Measurements from ENCODE around the gene KIF26B. TPM values are rescaled to one million over a fixed set of nuclear protein-coding genes. Genes with fewer than 3 reads are reported as not detected.
A peak's percentile ranks its signal among the peaks of the same experiment; 100 is the strongest.

The KIF26B gene
- polyA plus RNA-seq, 1 of the 3 experiments (the other 2 are of a cell fraction): 2.6 TPM

- Histone ChIP-seq H3K27me3 (ENCODE audit: insufficient read depth) (no peaks in the 10 kb centered on the region), H3K4me1 (ENCODE audit: control insufficient read depth in 1 of 2, insufficient read depth in 2 of 2, low read depth in 1 of 2, low read length in 1 of 2) (peaks cover 0 to 41% of the 10 kb centered on the region in 2 experiments; a peak in 3 of 4 replicates), H3F3A (replicated peaks; ENCODE audit: insufficient read depth) (no peaks in the 10 kb centered on the region), H3K9me2 (no peaks in the 10 kb centered on the region), H3K4me3 (ENCODE audit: low read depth in 2 of 2, low read length in 1 of 2) (no peak overlapping the region), H3K9ac (no peak overlapping the region), H3K27ac (ENCODE audit: low read depth in 2 of 2, low read length in 1 of 2) (peak overlapping the region in 1 of 2 experiments; percentile 79; a peak in 2 of 4 replicates), H4K20me1 (ENCODE audit: insufficient read depth) (peaks cover 17% of the 10 kb centered on the region; the same call in 1 of the 2 replicates), H3K79me2 (ENCODE audit: insufficient read depth) (0 out of 2 replicates have a peak, but pooled peaks cover 3% of the 10 kb centered on the region), H3K36me3 (replicated peaks in 1 of 2; ENCODE audit: control insufficient read depth in 1 of 2, insufficient read depth in 2 of 2, low read length in 1 of 2) (peaks cover 0 to 18% of the 10 kb centered on the region in 2 experiments), H2AFZ (ENCODE audit: low read depth) (no peak overlapping the region), H3K9me3 (no peaks in the 10 kb centered on the region), H3K4me2 (no peak overlapping the region)
- 61% methylated on average over 6 of the region's 8 CpGs for WGBS (ENCODE audit: low lambda C conversion rate)
- TF ChIP-seq NFIC (IDR thresholded peaks at IDR 0.05; ENCODE audit: borderline replicate concordance) (no peak), EP300 (IDR thresholded peaks at IDR 0.05; ENCODE audit: borderline replicate concordance in 1 of 2, low read depth in 1 of 2, low read length in 1 of 2) (peak in 1 of 2 experiments; percentile 35; a peak in 1 of 4 replicates), YY1 (IDR thresholded peaks at IDR 0.05; ENCODE audit: low read depth) (no peak), POLR2AphosphoS5 (IDR thresholded peaks at IDR 0.05; ENCODE audit: low read depth, low read length) (no peak), TAF1 (IDR thresholded peaks at IDR 0.05; ENCODE audit: borderline replicate concordance, low read depth, low read length) (no peak), PBX3 (IDR thresholded peaks at IDR 0.05) (no peak), USF1 (IDR thresholded peaks at IDR 0.05; ENCODE audit: borderline replicate concordance, low read depth) (no peak)
- POLR2A ChIA-PET: interaction anchor here (0.9 kb wide), 1 partner anchor 13 kb away, joined by 3 read pairs; no protein-coding TSS in a partner anchor
- peak; percentile 66 for DNase-seq
- CTCF ChIA-PET: interaction anchor here (1.0 to 1.7 kb wide), 3 partner anchors 13 to 352 kb away, joined by 3 to 4 read pairs (median 3); no protein-coding TSS in a partner anchor
Observed at GRCh38 chr1:245215071-245215470, 60.3 kb downstream of the KIF26B start.

- H4K20me1 ChIP-seq (ENCODE audit: insufficient read depth): peaks cover 17% of the 10 kb centered on the region; the same call in 1 of the 2 replicates
- WGBS (ENCODE audit: low lambda C conversion rate): 75% methylated on average over 11 of the region's 11 CpGs
- no peaks in the 10 kb centered on the region for H3K9me3 ChIP-seq
- H3K4me2 ChIP-seq: no peak overlapping the region
- POLR2A ChIA-PET: no interaction called here
- H3K4me1 ChIP-seq (ENCODE audit: control insufficient read depth in 1 of 2, insufficient read depth in 2 of 2, low read depth in 1 of 2, low read length in 1 of 2): peaks cover 0 to 41% of the 10 kb centered on the region in 2 experiments; a peak in 3 of 4 replicates
- H3K9ac ChIP-seq: no peak overlapping the region
- H3F3A ChIP-seq (replicated peaks; ENCODE audit: insufficient read depth): no peaks in the 10 kb centered on the region
- no peak for TF ChIP-seq SIN3A (IDR thresholded peaks at IDR 0.05; ENCODE audit: borderline replicate concordance, low read depth, low read length)
- TF ChIP-seq MEF2A (IDR thresholded peaks at IDR 0.05; ENCODE audit: borderline replicate concordance, low read depth): no peak
- DNase-seq: no peak
- no peak overlapping the region for H2AFZ ChIP-seq (ENCODE audit: low read depth)
- CTCF ChIA-PET: interaction anchor here (0.8 to 1.5 kb wide), 3 partner anchors 9 to 1225 kb away, joined by 4 read pairs; no protein-coding TSS in a partner anchor
- peaks cover 0 to 13% of the 10 kb centered on the region in 2 experiments for H3K36me3 ChIP-seq (replicated peaks in 1 of 2; ENCODE audit: control insufficient read depth in 1 of 2, insufficient read depth in 2 of 2, low read length in 1 of 2)
- no peaks in the 10 kb centered on the region for H3K27me3 ChIP-seq (ENCODE audit: insufficient read depth)
- no peak overlapping the region for H3K4me3 ChIP-seq (ENCODE audit: low read depth in 2 of 2, low read length in 1 of 2)
- 0 out of 2 replicates have a peak, but pooled peaks cover 3% of the 10 kb centered on the region for H3K79me2 ChIP-seq (ENCODE audit: insufficient read depth)
- H3K27ac ChIP-seq (ENCODE audit: low read depth in 2 of 2, low read length in 1 of 2): peak overlapping the region in 1 of 2 experiments; percentile 56; a peak in 2 of 4 replicates
- no peaks in the 10 kb centered on the region for H3K9me2 ChIP-seq
Observed at GRCh38 chr1:245216366-245217115, 61.8 kb downstream of the KIF26B start.

Measured in SK-N-SH (cell line).